T-cell (primary cell): ENCODE results near the gene LMF1. TPM values are rescaled to one million over a fixed set of nuclear protein-coding genes. Genes with fewer than 3 reads are reported as not detected.
"Not testable (repeated sequence)": the region's sequence is repeated elsewhere in the genome, so short reads cannot be mapped to it uniquely, and the experiment has no call there.

Experiments used
- ATAC-seq, 4 experiments: fragments of 200-7000 bp in 3 of 4; fragments of 150-1000 bp in 1 of 4; cut with Tn5 transposase; replicated peaks in 1 of 4; 1 replicate in 3 of 4; 2 replicates in 1 of 4; pipeline ENCODE4 v1.10.0; 2021; ENCODE audit warnings: moderate library complexity in 3 of 4, mild to moderate bottlenecking in 2 of 4, moderate number of reproducible peaks in 1 of 4
- CTCF ChIA-PET, 2 donors: fragments of 300-600 bp; sonication (Branson Sonifier 250); formaldehyde crosslinking; loops; one replicate each; lab custom pipeline; 2022; ENCODE audit warnings: antibody characterized with exemption in 2 of 2; lab: Charles Lee
- POLR2A ChIA-PET, 2 donors: fragments of 300-600 bp; sonication (Branson Sonifier 250); formaldehyde crosslinking; loops; one replicate each; lab custom pipeline; 2022; ENCODE audit warnings: antibody characterized with exemption in 2 of 2; lab: Charles Lee
- DNase-seq, 35 experiments: peaks; one replicate each; pipeline versions ENCODE4 v3.0.0 to v3.0.0-alpha.2; 2013 to 2023
- H3K27ac ChIP-seq: one replicate; pipeline ENCODE4 v1.5.1; 2013; ENCODE audit warnings: low read length
- H3K27me3 ChIP-seq, 2 experiments: replicated peaks in 1 of 2; 1 replicate in 1 of 2; 2 replicates in 1 of 2; pipeline versions ENCODE4 v1.6.1 to v1.7.0; 2013; ENCODE audit warnings: low read length in 1 of 2, mixed read lengths in 1 of 2; ENCODE audit not compliant: control insufficient read depth in 2 of 2, insufficient read depth in 2 of 2; ENCODE audit errors: extremely low read depth in 1 of 2
- H3K36me3 ChIP-seq, 2 donors: 1 replicate in 1 of 2; 2 replicates in 1 of 2; pipeline versions ENCODE4 v1.6.1 to v1.7.0; 2013; ENCODE audit warnings: low read length in 1 of 2; ENCODE audit not compliant: control insufficient read depth in 2 of 2, insufficient read depth in 1 of 2; ENCODE audit errors: extremely low read depth in 1 of 2
- H3K4me1 ChIP-seq, 2 experiments: 1 replicate in 1 of 2; 2 replicates in 1 of 2; pipeline versions ENCODE4 v1.6.1 to v1.7.0; 2013; ENCODE audit warnings: low read length in 2 of 2, mixed read lengths in 1 of 2; ENCODE audit not compliant: insufficient read depth in 2 of 2, control insufficient read depth in 1 of 2; ENCODE audit errors: extremely low read depth in 1 of 2
- H3K4me3 ChIP-seq, 2 donors: 1 replicate in 1 of 2; 2 replicates in 1 of 2; pipeline versions ENCODE4 v1.5.1 to v1.7.0; 2013; ENCODE audit warnings: mild to moderate bottlenecking in 2 of 2, low read length in 1 of 2, moderate library complexity in 1 of 2; ENCODE audit not compliant: control insufficient read depth in 1 of 2; ENCODE audit errors: extremely low read depth in 1 of 2
- H3K9me3 ChIP-seq: 2 replicates; pipeline ENCODE4 v1.7.0; 2013
- H3K27ac Mint-ChIP-seq, 2 donors: one replicate each; pipeline ENCODE4 v1.8.0; 2020 to 2021; ENCODE audit warnings: mild to moderate bottlenecking in 2 of 2, mixed read lengths in 2 of 2
- H3K27me3 Mint-ChIP-seq, 2 donors: one replicate each; pipeline ENCODE4 v1.8.0; 2021 to 2022; ENCODE audit warnings: mixed read lengths in 2 of 2
- H3K36me3 Mint-ChIP-seq: one replicate; pipeline ENCODE4 v1.8.0; 2021; ENCODE audit warnings: mixed read lengths
- H3K4me1 Mint-ChIP-seq, 3 donors: one replicate each; pipeline ENCODE4 v1.8.0; 2020 to 2022; ENCODE audit warnings: mixed read lengths in 3 of 3, mild to moderate bottlenecking in 1 of 3
- H3K4me3 Mint-ChIP-seq, 3 donors: one replicate each; pipeline ENCODE4 v1.8.0; 2020 to 2022; ENCODE audit warnings: mild to moderate bottlenecking in 3 of 3, mixed read lengths in 3 of 3, moderate library complexity in 3 of 3
- H3K9me3 Mint-ChIP-seq, 3 donors: one replicate each; pipeline ENCODE4 v1.8.0; 2020 to 2022; ENCODE audit warnings: mixed read lengths in 3 of 3
- WGBS: methylation state at CpG from one replicate; pipeline ENCODE4 v1.1.5; 2013; ENCODE audit warnings: missing lambda C conversion rate; ENCODE audit not compliant: insufficient coverage; 5-methylcytosine and 5-hydroxymethylcytosine counted together
- total RNA-seq, 35 experiments: library from RNA in 6 of 35; stranded (reverse) in 6 of 35; fragments of 120-200 nt in 1 of 35; gene quantifications; one replicate each; pipeline versions ENCODE4 v1.2.1 to v1.2.4 and lab custom pipeline; 2013 to 2026

LMF1 gene
- total RNA-seq, 5 donors from 2014 or later (not counting 1 experiment from before 2014, with no cell fraction given): 46.6 to 59.4 (median 51.1) TPM

DNA sequence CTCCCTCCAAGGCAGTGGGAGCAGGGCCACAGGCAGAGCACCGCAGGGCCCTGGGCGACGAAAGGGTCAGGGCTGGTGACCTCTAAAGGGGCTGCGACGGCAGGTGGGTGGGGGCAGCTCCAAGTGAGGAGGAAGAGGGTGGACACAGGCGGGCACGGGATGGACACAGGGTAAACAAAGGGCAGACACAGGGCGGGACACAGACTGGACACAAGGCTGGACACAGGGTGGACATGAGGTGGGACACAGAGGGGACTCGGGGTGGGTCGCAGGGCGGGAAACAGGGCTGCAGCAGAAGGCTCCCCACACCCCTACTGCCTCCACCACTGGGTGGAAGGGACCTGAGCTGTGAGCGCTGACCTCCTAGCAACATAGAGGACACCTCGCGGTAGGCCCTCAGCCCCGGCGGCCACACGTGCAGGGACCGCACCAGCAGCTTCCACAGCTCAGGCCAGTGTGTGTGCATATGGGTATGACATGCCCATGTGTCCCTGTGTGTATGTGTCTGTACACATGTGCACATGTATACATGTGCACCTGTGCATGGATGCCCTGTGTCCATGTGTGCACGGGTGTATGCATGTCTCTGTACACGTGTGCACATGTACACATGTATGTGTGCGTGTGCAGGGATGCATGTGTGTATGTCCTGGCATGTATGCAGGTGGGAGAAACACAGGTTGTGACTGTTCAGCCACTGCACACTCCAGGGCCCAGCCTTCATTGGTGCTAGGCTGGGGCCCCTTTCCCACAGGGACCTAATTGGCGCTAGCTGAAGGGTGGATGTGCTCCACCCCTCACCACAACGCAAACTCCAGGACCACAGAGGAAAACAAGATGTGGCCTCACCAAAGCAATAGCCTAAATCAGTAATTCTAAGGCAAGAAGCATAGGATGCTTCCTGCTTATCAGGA is 7.6 kb downstream of the LMF1 start:
- WGBS: 90% methylated on average over 16 of the region's 23 CpGs
- H3K4me1 ChIP-seq: peaks cover 3 to 28% of the 10 kb centered on the region in 2 experiments
- Mint-ChIP-seq H3K9me3 (no peaks in the 10 kb centered on the region), H3K27me3 (no peaks in the 10 kb centered on the region), H3K4me1 (peaks cover 39 to 55% (median 54%) of the 10 kb centered on the region in 3 donors), H3K27ac (peak overlapping the region; percentile 92), H3K4me3 (peak overlapping the region; percentile 74 to 79 (median 79)), H3K36me3 (peaks cover 19% of the 10 kb centered on the region)
- ATAC-seq (no peak), DNase-seq (no peak)
- no peaks in the 10 kb centered on the region for H3K27me3 ChIP-seq
- ChIA-PET CTCF (no interaction called here), POLR2A (interaction anchor here in 1 of 2 donors (0.6 kb wide), 1 partner anchor 20 kb away, joined by 10 read pairs; no protein-coding TSS in a partner anchor)
- H3K27ac ChIP-seq: peak overlapping the region; percentile 79
- no peaks in the 10 kb centered on the region for H3K36me3 ChIP-seq
- H3K4me3 ChIP-seq: peak overlapping the region in 1 of 2 donors; percentile 39
- no peaks in the 10 kb centered on the region for H3K9me3 ChIP-seq

DNA sequence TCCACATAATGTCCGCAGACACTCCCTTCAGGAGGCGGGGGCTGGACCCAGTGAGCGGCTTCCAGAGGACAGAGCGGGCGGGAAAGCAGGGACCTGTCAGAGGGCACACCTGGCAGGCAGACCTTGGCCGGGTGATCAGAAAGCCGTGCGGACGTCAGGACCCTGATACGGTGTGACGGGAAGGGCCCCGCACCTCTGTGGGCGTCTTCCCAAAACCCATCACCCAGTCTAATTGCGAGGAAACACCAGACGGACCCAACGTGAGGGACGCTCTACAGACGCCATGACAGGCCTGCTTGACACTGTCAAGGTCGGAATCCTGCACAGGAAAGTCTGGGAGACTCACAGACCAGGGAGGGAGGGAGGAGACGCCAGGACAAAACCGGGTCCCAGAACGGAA is 8.4 kb downstream of the LMF1 start:
- Histone ChIP-seq H3K9me3 (no peaks in the 10 kb centered on the region), H3K36me3 (no peaks in the 10 kb centered on the region), H3K4me3 (no peak overlapping the region), H3K27ac (no peak overlapping the region), H3K27me3 (no peaks in the 10 kb centered on the region), H3K4me1 (peaks cover 3 to 28% of the 10 kb centered on the region in 2 experiments)
- Mint-ChIP-seq H3K36me3 (peaks cover 19% of the 10 kb centered on the region), H3K9me3 (no peaks in the 10 kb centered on the region), H3K4me3 (no peak overlapping the region), H3K4me1 (peaks cover 44 to 53% (median 52%) of the 10 kb centered on the region in 3 donors), H3K27ac (no peak overlapping the region), H3K27me3 (no peaks in the 10 kb centered on the region)
- POLR2A ChIA-PET: no interaction called here
- DNase-seq (no peak), ATAC-seq (no peak)
- CTCF ChIA-PET: no interaction called here
- WGBS: 94% methylated on average over 3 of the region's 22 CpGs

GRCh38 chr16:959232-960040 is 11.3 kb downstream of the LMF1 start:
- no peak overlapping the region for H3K27ac Mint-ChIP-seq
- WGBS: 95% methylated on average over 22 of the region's 24 CpGs

DNA sequence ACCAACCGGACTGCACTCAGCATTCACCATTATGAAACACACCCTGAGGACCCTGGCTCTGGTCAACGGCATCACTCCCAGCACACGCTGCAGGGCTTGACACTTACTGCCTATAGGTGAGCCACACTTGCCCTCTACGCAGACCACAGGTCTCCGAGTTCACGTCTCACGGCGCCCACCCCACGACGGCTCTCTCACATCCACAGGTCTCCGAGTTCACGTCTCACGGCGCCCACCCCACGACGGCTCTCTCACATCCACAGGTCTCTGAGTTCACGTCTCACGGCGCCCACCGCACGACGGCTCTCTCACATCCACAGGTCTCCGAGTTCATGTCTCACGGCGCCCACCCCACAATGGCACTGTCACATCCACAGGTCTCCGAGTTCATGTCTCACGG is 15.0 kb downstream of the LMF1 start:
- DNase-seq, H3K4me3 ChIP-seq, H3K27me3 Mint-ChIP-seq, H3K27ac Mint-ChIP-seq, H3K27me3 ChIP-seq, POLR2A ChIA-PET, H3K9me3 ChIP-seq, H3K4me3 Mint-ChIP-seq, H3K9me3 Mint-ChIP-seq, ATAC-seq, H3K4me1 ChIP-seq, CTCF ChIA-PET, H3K27ac ChIP-seq: not testable (repeated sequence)
- Mint-ChIP-seq H3K36me3 (peaks cover 21% of the 10 kb centered on the region), H3K4me1 (peaks cover 22 to 26% (median 24%) of the 10 kb centered on the region in 3 donors)
- 93% methylated on average over 15 of the region's 27 CpGs for WGBS
- H3K36me3 ChIP-seq: peaks cover 8 to 20% of the 10 kb centered on the region in 2 donors

More at GRCh38 chr16:959232-960040, 11.3 kb downstream of the LMF1 start:
- peaks cover 32 to 41% (median 37%) of the 10 kb centered on the region in 3 donors for H3K4me1 Mint-ChIP-seq
- no peak overlapping the region for H3K4me3 Mint-ChIP-seq
- peaks cover 4% of the 10 kb centered on the region for H3K36me3 Mint-ChIP-seq
- H3K9me3 Mint-ChIP-seq: no peaks in the 10 kb centered on the region
- H3K4me3 ChIP-seq: no peak overlapping the region
- H3K27me3 Mint-ChIP-seq: no peaks in the 10 kb centered on the region
- DNase-seq: no peak
- H3K27me3 ChIP-seq: no peaks in the 10 kb centered on the region
- no peak for ATAC-seq
- peaks cover 3 to 23% of the 10 kb centered on the region in 2 experiments for H3K4me1 ChIP-seq
- ChIA-PET CTCF (no interaction called here), POLR2A (no interaction called here)
- H3K9me3 ChIP-seq: no peaks in the 10 kb centered on the region
- no peak overlapping the region for H3K27ac ChIP-seq
- H3K36me3 ChIP-seq: peaks cover 0 to under 1% of the 10 kb centered on the region in 2 donors

GRCh38 chr16:953818-954217 is 17.0 kb downstream of the LMF1 start:
- H3K4me3 ChIP-seq, ATAC-seq, DNase-seq, POLR2A ChIA-PET, H3K9me3 ChIP-seq, H3K27ac Mint-ChIP-seq, H3K4me3 Mint-ChIP-seq, H3K27me3 Mint-ChIP-seq, H3K27ac ChIP-seq, H3K9me3 Mint-ChIP-seq, H3K27me3 ChIP-seq, H3K4me1 ChIP-seq, CTCF ChIA-PET: not testable (repeated sequence)
- peaks cover 8 to 20% of the 10 kb centered on the region in 2 donors for H3K36me3 ChIP-seq
- Mint-ChIP-seq H3K36me3 (peaks cover 21% of the 10 kb centered on the region), H3K4me1 (peaks cover 13 to 16% (median 15%) of the 10 kb centered on the region in 3 donors)
- WGBS: 87% methylated on average over 2 of the region's 7 CpGs

DNA sequence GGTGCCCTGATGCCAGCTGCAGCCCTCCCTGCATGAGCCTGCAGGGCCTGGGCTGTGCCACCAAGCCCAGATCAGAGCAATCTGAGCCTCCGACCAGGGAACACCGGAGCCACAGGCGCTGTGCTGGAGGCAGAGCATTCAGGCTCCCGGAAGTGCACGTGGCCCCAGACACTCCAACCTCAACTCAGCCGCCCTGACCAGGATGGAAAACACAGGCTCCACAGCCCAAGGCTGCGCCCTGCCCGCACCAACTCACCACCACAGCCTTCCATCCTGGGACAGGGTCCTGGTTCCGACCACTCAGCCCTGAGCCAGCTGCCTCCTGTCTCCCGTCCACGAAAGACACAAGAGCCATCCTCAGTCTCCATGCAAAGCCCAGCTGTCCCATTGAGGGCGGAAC is 18.5 kb downstream of the LMF1 start:
- WGBS: 94% methylated on average over 12 of the region's 12 CpGs
- DNase-seq (no peak), ATAC-seq (no peak)
- Histone ChIP-seq H3K27me3 (no peaks in the 10 kb centered on the region), H3K4me1 (peaks cover 0 to 3% of the 10 kb centered on the region in 2 experiments), H3K9me3 (no peaks in the 10 kb centered on the region), H3K4me3 (no peak overlapping the region), H3K36me3 (peaks cover 8 to 23% of the 10 kb centered on the region in 2 donors), H3K27ac (no peak overlapping the region)
- peaks cover 28% of the 10 kb centered on the region for H3K36me3 Mint-ChIP-seq
- peaks cover 8 to 13% (median 12%) of the 10 kb centered on the region in 3 donors for H3K4me1 Mint-ChIP-seq
- H3K4me3 Mint-ChIP-seq: no peak overlapping the region
- no peaks in the 10 kb centered on the region for H3K9me3 Mint-ChIP-seq
- CTCF ChIA-PET: no interaction called here
- H3K27ac Mint-ChIP-seq: no peak overlapping the region
- H3K27me3 Mint-ChIP-seq: no peaks in the 10 kb centered on the region
- POLR2A ChIA-PET: no interaction called here
